Activated naive CD8-positive, alpha-beta T cell (primary cell): ENCODE measurements around the gene ADAM15.

ENCODE experiments used
- H3K27ac Mint-ChIP-seq: one replicate; pipeline ENCODE4 v1.8.0; 2021; ENCODE audit warnings: mixed read lengths
- H3K27me3 Mint-ChIP-seq: one replicate; pipeline ENCODE4 v1.8.0; 2021; ENCODE audit warnings: mixed read lengths
- H3K36me3 Mint-ChIP-seq: one replicate; pipeline ENCODE4 v1.8.0; 2021; ENCODE audit warnings: mixed read lengths
- H3K4me1 Mint-ChIP-seq: one replicate; pipeline ENCODE4 v1.8.0; 2021; ENCODE audit warnings: low read depth, mixed read lengths
- H3K4me3 Mint-ChIP-seq: one replicate; pipeline ENCODE4 v1.8.0; 2021; ENCODE audit warnings: mild to moderate bottlenecking, mixed read lengths
- H3K9me3 Mint-ChIP-seq: one replicate; pipeline ENCODE4 v1.8.0; 2021; ENCODE audit warnings: low read depth, mixed read lengths

Gene ADAM15

GRCh38 chr1:155049651-155050559, 1.2 kb upstream of the ADAM15 start:
- Mint-ChIP-seq H3K4me1 (peaks cover 17% of the 10 kb centered on the region), H3K27me3 (no peaks in the 10 kb centered on the region), H3K9me3 (no peaks in the 10 kb centered on the region), H3K36me3 (no peaks in the 10 kb centered on the region), H3K27ac (no peak overlapping the region), H3K4me3 (peak overlapping the region; percentile 84)

DNA sequence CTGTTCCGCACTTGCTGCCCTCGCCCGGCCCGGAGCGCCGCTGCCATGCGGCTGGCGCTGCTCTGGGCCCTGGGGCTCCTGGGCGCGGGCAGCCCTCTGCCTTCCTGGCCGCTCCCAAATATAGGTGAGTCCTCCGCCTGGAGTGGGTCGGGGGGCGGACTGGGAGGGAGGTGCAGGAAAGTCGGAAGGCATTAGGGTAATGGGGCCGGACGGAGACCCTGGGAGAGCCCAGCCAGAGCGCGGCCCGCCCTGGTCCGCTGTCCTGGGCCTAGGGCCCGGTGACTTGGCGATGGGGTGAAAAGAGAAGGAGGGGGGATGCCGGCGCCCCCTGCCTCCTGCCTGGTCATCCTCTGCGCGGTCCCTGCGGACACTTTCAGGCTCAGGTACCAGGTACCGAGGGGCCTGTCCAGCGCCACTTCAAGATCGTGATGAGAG, 243 bp downstream of the ADAM15 start:
- no peak overlapping the region for H3K27ac Mint-ChIP-seq
- peak overlapping the region; percentile 88 for H3K4me3 Mint-ChIP-seq
- no peaks in the 10 kb centered on the region for H3K9me3 Mint-ChIP-seq
- H3K4me1 Mint-ChIP-seq: peaks cover 17% of the 10 kb centered on the region
- H3K36me3 Mint-ChIP-seq: no peaks in the 10 kb centered on the region
- no peaks in the 10 kb centered on the region for H3K27me3 Mint-ChIP-seq

DNA sequence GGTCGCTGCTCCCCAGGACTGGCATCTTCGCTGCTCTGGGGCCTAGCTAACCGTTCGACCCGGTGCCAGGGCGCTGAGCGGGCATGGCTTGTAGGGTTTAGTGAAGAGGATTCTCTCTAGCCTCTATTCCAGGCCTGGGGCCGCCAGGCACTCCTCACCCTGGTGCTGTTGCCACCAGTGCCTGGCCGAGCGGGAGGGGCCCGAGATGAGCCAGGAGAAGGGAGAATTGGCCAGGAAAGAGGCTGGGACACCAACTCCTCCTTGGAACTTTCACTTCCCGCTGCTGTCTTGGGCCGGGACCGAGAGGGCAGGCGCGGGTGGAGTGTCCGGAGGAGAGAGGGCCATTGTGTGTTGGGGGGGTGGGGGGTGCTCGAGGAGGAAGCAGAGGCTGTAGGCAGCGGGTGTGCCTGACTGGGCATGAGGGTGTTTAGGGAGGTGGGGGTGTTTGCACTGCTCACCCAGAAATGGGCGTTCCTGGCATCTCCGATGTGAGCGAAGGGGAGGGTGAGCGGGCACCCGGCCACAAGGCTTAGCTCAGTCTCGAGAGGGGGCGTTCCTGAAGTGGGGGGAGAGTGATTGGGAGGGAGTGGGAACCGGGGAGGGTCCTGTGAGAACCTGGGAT, 772 bp downstream of the ADAM15 start:
- Mint-ChIP-seq H3K4me3 (peak overlapping the region; percentile 88), H3K27me3 (no peaks in the 10 kb centered on the region), H3K36me3 (no peaks in the 10 kb centered on the region), H3K27ac (no peak overlapping the region), H3K9me3 (no peaks in the 10 kb centered on the region), H3K4me1 (peaks cover 17% of the 10 kb centered on the region)

DNA sequence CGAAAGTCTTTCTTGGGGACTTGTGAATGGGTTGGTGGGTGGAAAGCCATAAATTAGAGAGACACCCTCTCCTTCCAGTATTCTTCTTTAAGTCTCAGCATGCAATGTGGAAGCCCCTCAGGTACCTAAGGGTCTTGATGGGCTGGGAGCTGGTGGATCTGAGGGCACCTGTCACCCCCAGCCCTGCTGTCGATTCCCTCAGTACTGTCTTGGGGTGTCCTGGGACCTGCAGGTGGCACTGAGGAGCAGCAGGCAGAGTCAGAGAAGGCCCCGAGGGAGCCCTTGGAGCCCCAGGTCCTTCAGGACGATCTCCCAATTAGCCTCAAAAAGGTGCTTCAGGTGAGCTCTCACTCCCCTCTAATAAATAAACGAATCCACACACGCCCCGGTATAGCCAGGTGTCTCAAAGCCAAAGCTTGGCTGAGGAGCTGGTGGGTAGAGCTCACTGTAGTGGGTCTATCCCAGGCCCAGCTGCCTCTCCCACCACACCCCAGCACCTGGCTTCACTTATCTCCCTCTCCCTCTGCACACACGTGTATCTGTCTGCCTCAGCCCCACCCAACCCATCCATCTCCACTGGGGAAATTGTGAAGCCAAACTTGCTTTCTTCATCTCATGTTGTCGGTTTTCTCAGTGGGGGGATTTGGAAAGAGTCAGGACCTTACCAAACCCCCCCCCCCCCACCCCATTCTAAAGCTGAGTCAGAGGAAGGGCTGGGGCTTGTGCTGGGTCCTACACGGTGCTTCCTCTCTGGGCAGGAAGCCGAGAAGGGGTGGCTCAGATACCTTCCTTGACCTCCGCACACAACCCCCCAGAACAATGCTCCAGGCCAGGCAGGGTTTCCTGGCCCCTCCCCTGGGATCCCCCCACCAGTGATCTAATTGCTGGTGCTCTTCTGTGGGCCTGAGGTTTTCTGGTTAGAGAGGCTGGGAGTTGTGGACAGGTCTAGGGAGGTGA, 1.6 kb downstream of the ADAM15 start:
- Mint-ChIP-seq H3K27me3 (no peaks in the 10 kb centered on the region), H3K27ac (no peak overlapping the region), H3K4me3 (peak overlapping the region; percentile 88), H3K4me1 (peaks cover 17% of the 10 kb centered on the region), H3K36me3 (no peaks in the 10 kb centered on the region), H3K9me3 (no peaks in the 10 kb centered on the region)

DNA sequence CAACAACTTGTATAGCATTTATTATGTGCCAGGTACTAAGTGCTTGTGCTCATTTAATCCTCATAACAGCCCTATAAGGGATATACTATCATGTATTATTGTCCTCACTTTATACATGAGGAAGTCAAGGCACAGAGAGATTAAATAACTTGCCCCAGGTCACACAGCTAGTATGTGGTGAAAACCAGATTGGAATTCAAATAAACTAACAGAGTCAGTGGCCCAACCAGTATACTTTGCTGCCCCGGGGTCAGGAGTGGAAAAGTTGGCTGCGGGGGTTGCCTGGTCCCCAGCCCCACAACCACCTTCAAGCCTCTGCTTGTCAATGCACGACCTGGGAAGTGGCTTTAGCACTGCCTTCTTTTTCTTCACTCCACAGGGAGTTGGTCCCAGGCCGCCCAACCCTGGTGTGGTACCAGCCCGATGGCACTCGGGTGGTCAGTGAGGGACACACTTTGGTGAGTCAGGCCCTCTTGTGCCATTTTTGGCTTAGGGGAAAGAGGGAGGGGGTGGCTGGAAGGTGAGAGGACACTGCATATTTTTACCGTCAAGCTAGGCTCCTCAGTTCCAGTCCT, 2.5 kb downstream of the ADAM15 start:
- H3K4me3 Mint-ChIP-seq: peak overlapping the region; percentile 67

GRCh38 chr1:155057104-155057503, 6.0 kb downstream of the ADAM15 start:
- no peak overlapping the region for H3K27ac Mint-ChIP-seq
- H3K36me3 Mint-ChIP-seq: no peaks in the 10 kb centered on the region
- H3K27me3 Mint-ChIP-seq: no peaks in the 10 kb centered on the region
- peaks cover 20% of the 10 kb centered on the region for H3K4me1 Mint-ChIP-seq
- H3K9me3 Mint-ChIP-seq: no peaks in the 10 kb centered on the region
- no peak overlapping the region for H3K4me3 Mint-ChIP-seq

More for the DNA sequence above, 2.5 kb downstream of the ADAM15 start:
- H3K27ac Mint-ChIP-seq: no peak overlapping the region
- peaks cover 17% of the 10 kb centered on the region for H3K4me1 Mint-ChIP-seq
- no peaks in the 10 kb centered on the region for H3K27me3 Mint-ChIP-seq
- no peaks in the 10 kb centered on the region for H3K36me3 Mint-ChIP-seq
- no peaks in the 10 kb centered on the region for H3K9me3 Mint-ChIP-seq

GRCh38 chr1:155057788-155058211, 6.7 kb downstream of the ADAM15 start:
- Mint-ChIP-seq H3K4me1 (peaks cover 18% of the 10 kb centered on the region), H3K36me3 (no peaks in the 10 kb centered on the region), H3K4me3 (no peak overlapping the region), H3K9me3 (no peaks in the 10 kb centered on the region), H3K27me3 (no peaks in the 10 kb centered on the region), H3K27ac (no peak overlapping the region)

DNA sequence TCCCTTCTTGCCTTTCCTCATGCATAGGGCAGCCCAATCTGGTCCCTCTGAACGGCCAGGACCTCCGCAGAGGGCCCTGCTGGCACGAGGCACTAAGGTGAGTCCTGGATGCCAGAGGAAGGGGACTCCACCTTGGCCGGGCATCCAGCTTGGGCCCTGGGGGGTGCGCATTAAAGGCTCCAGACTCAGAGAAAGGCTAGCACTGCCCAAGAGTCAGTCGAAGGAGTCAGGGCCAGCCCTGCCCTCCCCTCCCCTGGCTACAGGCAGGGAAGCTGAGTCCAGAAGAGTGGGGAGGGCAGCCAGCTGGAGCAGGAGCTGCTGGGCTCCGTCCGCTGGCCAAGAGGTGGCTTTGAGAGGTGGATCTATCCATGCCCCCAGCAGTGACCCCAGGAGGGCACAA, 9.6 kb downstream of the ADAM15 start:
- H3K9me3 Mint-ChIP-seq: no peaks in the 10 kb centered on the region
- no peaks in the 10 kb centered on the region for H3K36me3 Mint-ChIP-seq
- peaks cover 24% of the 10 kb centered on the region for H3K4me1 Mint-ChIP-seq
- no peak overlapping the region for H3K4me3 Mint-ChIP-seq
- H3K27me3 Mint-ChIP-seq: no peaks in the 10 kb centered on the region
- H3K27ac Mint-ChIP-seq: no peak overlapping the region

GRCh38 chr1:155061381-155062150, 10.4 kb downstream of the ADAM15 start:
- H3K9me3 Mint-ChIP-seq: no peaks in the 10 kb centered on the region
- no peak overlapping the region for H3K27ac Mint-ChIP-seq
- H3K4me1 Mint-ChIP-seq: peaks cover 27% of the 10 kb centered on the region
- no peaks in the 10 kb centered on the region for H3K27me3 Mint-ChIP-seq
- peak overlapping the region; percentile 57 for H3K4me3 Mint-ChIP-seq
- H3K36me3 Mint-ChIP-seq: no peaks in the 10 kb centered on the region

- Mint-ChIP-seq H3K36me3 (no peaks in the 10 kb centered on the region), H3K27me3 (no peaks in the 10 kb centered on the region), H3K4me3 (peak overlapping the region; percentile 95), H3K4me1 (peaks cover 27% of the 10 kb centered on the region), H3K27ac (no peak overlapping the region), H3K9me3 (no peaks in the 10 kb centered on the region)
Observed at GRCh38 chr1:155062151-155062686, 11.1 kb downstream of the ADAM15 start.

DNA sequence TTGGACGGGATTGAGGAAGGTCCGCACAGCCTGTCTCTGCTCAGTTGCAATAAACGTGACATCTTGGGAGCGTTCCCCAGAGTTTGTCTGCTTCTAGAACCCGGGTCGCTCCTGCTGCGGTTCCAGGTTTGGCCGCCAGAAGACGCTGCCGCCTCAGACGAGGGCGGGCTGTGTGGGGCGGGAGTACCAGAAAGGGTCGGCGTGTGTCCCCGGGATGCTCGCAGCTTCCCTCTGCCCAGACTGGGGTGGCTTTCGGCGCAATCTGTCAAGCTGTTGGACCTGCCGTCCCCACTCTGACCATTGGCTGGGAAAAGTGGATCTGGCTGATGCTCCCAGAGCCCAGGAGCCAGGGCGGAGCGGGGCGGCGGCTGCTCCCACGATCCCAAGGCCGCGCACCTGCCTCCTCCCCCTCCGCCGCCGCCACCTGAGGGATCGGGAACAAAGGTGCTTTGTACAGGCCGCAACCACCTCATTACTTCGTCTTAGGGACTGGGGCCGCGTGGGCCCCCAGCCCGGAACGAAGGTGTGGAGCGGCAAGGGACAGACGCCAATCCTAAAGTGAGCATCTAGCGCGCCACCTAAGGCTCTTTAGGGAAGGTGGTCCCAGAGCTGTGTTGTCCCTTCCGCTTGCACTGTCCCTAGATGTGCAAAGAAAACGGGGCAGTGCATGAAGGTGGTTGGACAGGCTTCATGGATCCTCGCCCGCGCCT, 11.7 kb downstream of the ADAM15 start:
- Mint-ChIP-seq H3K36me3 (no peaks in the 10 kb centered on the region), H3K9me3 (no peaks in the 10 kb centered on the region), H3K27me3 (no peaks in the 10 kb centered on the region), H3K4me1 (peaks cover 27% of the 10 kb centered on the region), H3K4me3 (peak overlapping the region; percentile 95), H3K27ac (no peak overlapping the region)

- Mint-ChIP-seq H3K9me3 (no peaks in the 10 kb centered on the region), H3K4me1 (peaks cover 27% of the 10 kb centered on the region)
Observed at GRCh38 chr1:155063550-155064110, 12.5 kb downstream of the ADAM15 start, which contains the start of gene EFNA4. EFNA4 (plus strand) TSS chr1:155063740; CDS start chr1:155063824, 84 bp downstream.

More at GRCh38 chr1:155063550-155064110, 12.5 kb downstream of the ADAM15 start, which contains the start of gene EFNA4:
- Mint-ChIP-seq H3K4me3 (peak within 1 kb of the TSS; percentile 97), H3K36me3 (no peaks in the 10 kb centered on the region), H3K27ac (peak within 1 kb of the TSS; percentile 79), H3K27me3 (no peaks in the 10 kb centered on the region)
